K562 (cell line): ENCODE measurements around the gene FXYD4. TPM values are rescaled to one million over a fixed set of nuclear protein-coding genes. Genes with fewer than 3 reads are reported as not detected.
A peak's percentile ranks its signal among the peaks of the same experiment; 100 is the strongest.

Experiments used
- CHAMP1 ChIP-seq: fragments of 450-650 bp; IDR thresholded peaks from 2 replicates; pipeline ENCODE4 v1.6.1; 2016; ENCODE audit warnings: mild to moderate bottlenecking
- GABPB1 ChIP-seq: sonication (generic); formaldehyde crosslinking; IDR thresholded peaks from 2 replicates; pipeline ENCODE4 v1.8.0; 2022; ENCODE audit warnings: mild to moderate bottlenecking, missing genetic modification reagents
- HDAC1 ChIP-seq, 2 experiments: fragments of 450-650 bp; IDR thresholded peaks; 2 replicates each; pipeline ENCODE4 v1.6.1; 2016 to 2017; ENCODE audit warnings: inconsistent platforms in 1 of 2, mild to moderate bottlenecking in 1 of 2, moderate library complexity in 1 of 2
- KAT2B ChIP-seq: IDR thresholded peaks from one replicate; pipeline ENCODE4 v1.6.1; 2012; ENCODE audit warnings: low read depth, mild to moderate bottlenecking, control low read depth, inconsistent platforms, low read length, moderate library complexity
- NCOA4 ChIP-seq: fragments of 450-650 bp; IDR thresholded peaks from 2 replicates; pipeline ENCODE4 v1.6.1; 2018; ENCODE audit warnings: mild to moderate bottlenecking; ENCODE audit not compliant: partially characterized antibody
- POLR2H ChIP-seq: IDR thresholded peaks from 2 replicates; pipeline ENCODE4 v1.6.1; 2016; ENCODE audit warnings: missing genetic modification characterization, low read depth, mild to moderate bottlenecking, control low read depth, missing compliant biosample characterization, moderate library complexity
- PRPF4 ChIP-seq: fragments of 200-400 bp; formaldehyde crosslinking; IDR thresholded peaks from one replicate; pipeline ENCODE4 v1.6.1; 2017; ENCODE audit warnings: low read length, low read depth, mild to moderate bottlenecking; ENCODE audit not compliant: insufficient read depth, poor library complexity, severe bottlenecking
- RBM14 ChIP-seq: fragments of 200-400 bp; formaldehyde crosslinking; IDR thresholded peaks from 2 replicates; pipeline ENCODE4 v1.6.1; 2018; ENCODE audit warnings: low read depth, mild to moderate bottlenecking, low read length, moderate library complexity, borderline replicate concordance; ENCODE audit not compliant: insufficient read depth
- XRCC5 ChIP-seq: fragments of 200-400 bp; formaldehyde crosslinking; IDR thresholded peaks from 2 replicates; pipeline ENCODE4 v1.6.1; 2017; ENCODE audit warnings: low read depth, mild to moderate bottlenecking, low read length
- ZNF280B ChIP-seq: fragments of 250-450 bp; sonication (Bioruptor Pico); IDR thresholded peaks from 2 replicates; pipeline ENCODE4 v1.5.1; 2021; ENCODE audit warnings: mild to moderate bottlenecking
- ZNF444 ChIP-seq: fragments of 250-450 bp; sonication (Bioruptor Pico); IDR thresholded peaks from 2 replicates; pipeline ENCODE4 v1.4.0; 2020; ENCODE audit warnings: mild to moderate bottlenecking, moderate library complexity
- ZNF584 ChIP-seq: fragments of 200-800 bp; sonication (Bioruptor generic); IDR thresholded peaks from 2 replicates; pipeline ENCODE4 v1.6.1; 2016; ENCODE audit warnings: low read depth, mild to moderate bottlenecking, missing genetic modification characterization, missing compliant biosample characterization
- ZNF609 ChIP-seq: sonication (generic); formaldehyde crosslinking; IDR thresholded peaks from 2 replicates; pipeline ENCODE4 v1.8.1; 2023; ENCODE audit warnings: missing genetic modification reagents, mild to moderate bottlenecking, borderline replicate concordance
- ZNF740 ChIP-seq, 3 experiments: fragments of 200-800 bp in 1 of 3; sonication (Bioruptor generic) in 1 of 3; sonication (generic) in 1 of 3; formaldehyde crosslinking in 1 of 3; IDR thresholded peaks; 2 replicates each; pipeline versions ENCODE4 v1.6.1 to v1.8.0; 2016 to 2022; ENCODE audit warnings: mild to moderate bottlenecking in 2 of 3, missing compliant biosample characterization in 2 of 3, missing genetic modification characterization in 2 of 3, missing genetic modification reagents in 1 of 3
- polyA plus RNA-seq, 8 experiments: library from polyadenylated mRNA; depleted of rRNA in 4 of 8; stranded (reverse) in 5 of 8; unstranded in 3 of 8; fragments of >200 nt; fragmentation: Nextera tagmentation in 2 of 8; fragmentation: Illumina TruSeq in 1 of 8; extraction: Ambion mirVana in 2 of 8; extraction: Trizol in 1 of 8; gene quantifications; 2 replicates each; pipeline versions ENCODE4 v1.2.1 to v1.2.3, GENCODE V29; 2011 to 2014; ENCODE audit warnings: inconsistent platforms in 1 of 8, missing spikeins in 1 of 8
- total RNA-seq, 7 experiments: library from RNA; depleted of rRNA in 6 of 7; stranded (reverse); fragments of >200 nt in 6 of 7; fragmentation: Illumina TruSeq in 2 of 7; extraction: Trizol in 2 of 7; gene quantifications; 2 replicates each; pipeline versions ENCODE4 v1.2.1 to v1.2.3, GENCODE V29; 2011 to 2021; ENCODE audit warnings: low replicate concordance in 1 of 7

Gene FXYD4
- total and polyA plus RNA-seq, 9 of the 15 experiments (the other 6 are each of a cell fraction or from before 2014, with no cell fraction given): not detected

- TF ChIP-seq ZNF609 (CRISPR knock-in tag): no peak
- no peak for TF ChIP-seq ZNF444 (CRISPR knock-in tag)
- TF ChIP-seq ZNF280B (CRISPR knock-in tag): no peak
- no peak for TF ChIP-seq XRCC5
- TF ChIP-seq GABPB1 (CRISPR knock-in tag): peak; percentile 70; the same call in 1 of the 2 replicates
- no peak for TF ChIP-seq KAT2B
- peak in 1 of 2 experiments; percentile 80; a peak in 2 of 4 replicates for TF ChIP-seq HDAC1 (IDR thresholded peaks at IDR 0.05)
- peak; percentile 40; the same call in 1 of the 2 replicates for TF ChIP-seq POLR2H (tag)
- TF ChIP-seq ZNF584 (CRISPR knock-in tag): 0 out of 2 replicates have a peak, but pooled peaks have one; percentile 4
- TF ChIP-seq RBM14: no peak
- TF ChIP-seq PRPF4: no peak
- TF ChIP-seq CHAMP1: peak; percentile 40; the same call in 1 of the 2 replicates
- TF ChIP-seq ZNF740 (CRISPR knock-in tag; IDR thresholded peaks at IDR 0.05): peak; percentile 62; the same call in 1 of the 2 replicates
- TF ChIP-seq ZNF740 (tag; IDR thresholded peaks at IDR 0.05): peak; percentile 22 to 72
- TF ChIP-seq NCOA4: no peak
Measured at GRCh38 chr10:43420369-43421200, 49.1 kb downstream of the FXYD4 start (continued).
